ENCODE measurements around the gene ATXN2. TPM values are rescaled to one million over a fixed set of nuclear protein-coding genes. Genes with fewer than 3 reads are reported as not detected.

The ATXN2 gene
- total RNA-seq, 1 donor from 2014 or later: 14.2 TPM

GRCh38 chr12:111444925-111445725, 154.0 kb downstream of the ATXN2 start:
- H3K4me3 ChIP-seq (ENCODE audit: low read depth, low read length): no peak overlapping the region
- no peak for DNase-seq (ENCODE audit: low read depth)
- TF ChIP-seq CTCF (conservative IDR thresholded peaks at IDR 0.05; ENCODE audit: low read depth, low read length): no peak

- no peak for TF ChIP-seq CTCF (conservative IDR thresholded peaks at IDR 0.05; ENCODE audit: low read depth, low read length)
- no peak for DNase-seq (ENCODE audit: low read depth)
- no peak overlapping the region for H3K4me3 ChIP-seq (ENCODE audit: low read depth, low read length)
Measured at GRCh38 chr12:111444314-111444924, 154.7 kb downstream of the ATXN2 start.

GRCh38 chr12:111443586-111443985, 155.5 kb downstream of the ATXN2 start:
- no peak for TF ChIP-seq CTCF (conservative IDR thresholded peaks at IDR 0.05; ENCODE audit: low read depth, low read length)
- DNase-seq (ENCODE audit: low read depth): no peak
- H3K4me3 ChIP-seq (ENCODE audit: low read depth, low read length): no peak overlapping the region

- H3K4me3 ChIP-seq (ENCODE audit: low read depth, low read length): no peak overlapping the region
- TF ChIP-seq CTCF (conservative IDR thresholded peaks at IDR 0.05; ENCODE audit: low read depth, low read length): no peak
- no peak for DNase-seq (ENCODE audit: low read depth)
Measured at GRCh38 chr12:111443086-111443485, 156.0 kb downstream of the ATXN2 start.

GRCh38 chr12:111442301-111443045, 156.6 kb downstream of the ATXN2 start:
- H3K4me3 ChIP-seq (ENCODE audit: low read depth, low read length): no peak overlapping the region
- TF ChIP-seq CTCF (conservative IDR thresholded peaks at IDR 0.05; ENCODE audit: low read depth, low read length): no peak
- no peak for DNase-seq (ENCODE audit: low read depth)

- TF ChIP-seq CTCF (conservative IDR thresholded peaks at IDR 0.05; ENCODE audit: low read depth, low read length): no peak
- DNase-seq (ENCODE audit: low read depth): no peak
Measured at GRCh38 chr12:111441107-111441928, 157.8 kb downstream of the ATXN2 start.

More at GRCh38 chr12:111441107-111441928, 157.8 kb downstream of the ATXN2 start:
- H3K4me3 ChIP-seq (ENCODE audit: low read depth, low read length): no peak overlapping the region

Measured in epithelial cell of proximal tubule (primary cell).